A549 (cell line): ENCODE data around the gene QRICH1. TPM values are rescaled to one million over a fixed set of nuclear protein-coding genes. Genes with fewer than 3 reads are reported as not detected.

Experiments
- ATAC-seq, 2 experiments: fragments of 200-7000 bp in 1 of 2; fragments of >200 bp in 1 of 2; cut with Nextera tagmentation in 1 of 2; cut with Tn5 transposase in 1 of 2; 3 replicates each; pipeline versions ENCODE4 v1.8.0 to v1.9.1; 2018 to 2020; ENCODE audit warnings: mild to moderate bottlenecking in 1 of 2, moderate library complexity in 1 of 2
- CTCF ChIA-PET: fragments of 300-600 bp; sonication (Branson Sonifier 250); formaldehyde crosslinking; extraction: SDS; loops from one replicate; lab custom pipeline; 2021; ENCODE audit warnings: antibody characterized with exemption, inconsistent platforms; lab: Yijun Ruan, JAX
- POLR2A ChIA-PET: fragments of 350-600 bp; formaldehyde crosslinking; extraction: SDS; loops from one replicate; lab custom pipeline; 2021; ENCODE audit warnings: antibody characterized with exemption, inconsistent platforms; lab: Yijun Ruan, JAX
- DNase-seq, 2 experiments: peaks; one replicate each; pipeline versions ENCODE4 v3.0.0 to v3.0.0-alpha.2; 2011 to 2016; ENCODE audit warnings: low read depth in 1 of 2, low spot score in 1 of 2
- FAIRE-seq: peaks from 2 replicates; lab custom pipeline; 2011; peaks lifted over from hg19 to GRCh38; lab: Jason Lieb, UNC
- H3K27ac ChIP-seq, 2 experiments: fragments of >200 bp; sonication (Bioruptor Twin); formaldehyde crosslinking; 3 replicates each; pipeline ENCODE4 v1.5.1; 2016 to 2017
- H3K4me1 ChIP-seq: fragments of >200 bp; sonication (Bioruptor Twin); formaldehyde crosslinking; 3 replicates; pipeline ENCODE4 v1.6.1; 2016
- H3K4me2 ChIP-seq: fragments of >200 bp; sonication (Bioruptor Twin); formaldehyde crosslinking; 3 replicates; pipeline ENCODE4 v1.6.1; 2016
- H3K4me3 ChIP-seq: fragments of >200 bp; sonication (Bioruptor Twin); formaldehyde crosslinking; 3 replicates; pipeline ENCODE4 v1.5.1; 2016
- H3K9me3 ChIP-seq: fragments of >200 bp; sonication (Bioruptor Twin); formaldehyde crosslinking; 3 replicates; pipeline ENCODE4 v1.6.1; 2016
- E2F6 ChIP-seq: IDR thresholded peaks from 2 replicates; pipeline ENCODE4 v1.6.1; 2012; ENCODE audit warnings: low read depth, borderline replicate concordance
- FOSB ChIP-seq: fragments of 250-450 bp; sonication (Bioruptor Pico); IDR thresholded peaks from 2 replicates; pipeline ENCODE4 v1.5.0; 2020; ENCODE audit warnings: mild to moderate bottlenecking, moderate library complexity
- FOSL2 ChIP-seq, 2 experiments: fragments of 450-650 bp in 1 of 2; fragments of >200 bp in 1 of 2; sonication (Bioruptor Twin) in 1 of 2; formaldehyde crosslinking; IDR thresholded peaks; 2 replicates each; pipeline versions ENCODE4 v1.5.0 to v1.6.1; 2016 to 2020; ENCODE audit warnings: mild to moderate bottlenecking in 1 of 2, moderate library complexity in 1 of 2
- FOXS1 ChIP-seq: fragments of 250-450 bp; sonication (Bioruptor Pico); IDR thresholded peaks from 2 replicates; pipeline ENCODE4 v1.5.0; 2020; ENCODE audit warnings: mild to moderate bottlenecking, moderate library complexity
- HES2 ChIP-seq: fragments of >200 bp; sonication (Bioruptor Twin); formaldehyde crosslinking; IDR thresholded peaks from 2 replicates; pipeline ENCODE4 v1.6.1; 2016
- JUN ChIP-seq, 2 experiments: fragments of >200 bp; sonication (Bioruptor Twin); formaldehyde crosslinking; IDR thresholded peaks; 2 replicates in 1 of 2; 3 replicates in 1 of 2; pipeline ENCODE4 v1.6.1; 2016 to 2017
- MAX ChIP-seq: IDR thresholded peaks from 2 replicates; pipeline ENCODE4 v1.6.1; 2012
- PBX3 ChIP-seq: IDR thresholded peaks from 2 replicates; pipeline ENCODE4 v1.6.1; 2012
- PHF8 ChIP-seq: fragments of 200-600 bp; sonication (generic); IDR thresholded peaks from 2 replicates; pipeline ENCODE4 v1.6.1; 2016; ENCODE audit warnings: low read depth, mild to moderate bottlenecking, antibody characterized with exemption, moderate library complexity, borderline replicate concordance
- POLR2A ChIP-seq: IDR thresholded peaks from 2 replicates; pipeline ENCODE4 v1.6.1; 2012; ENCODE audit warnings: mild to moderate bottlenecking, low read length
- POLR2AphosphoS2 ChIP-seq: conservative IDR thresholded peaks from 2 replicates; pipeline ENCODE4 v1.6.1; 2012; ENCODE audit warnings: low read length, improper control_type of control experiment, inconsistent platforms
- RAD21 ChIP-seq, 2 experiments: fragments of >200 bp in 1 of 2; sonication (Bioruptor Twin) in 1 of 2; formaldehyde crosslinking in 1 of 2; IDR thresholded peaks in 1 of 2; conservative IDR thresholded peaks in 1 of 2; 2 replicates in 1 of 2; 3 replicates in 1 of 2; pipeline ENCODE4 v1.6.1; 2012 to 2018; ENCODE audit warnings: inconsistent platforms in 1 of 2
- USF2 ChIP-seq: fragments of 450-650 bp; IDR thresholded peaks from 2 replicates; pipeline ENCODE4 v1.6.1; 2014; ENCODE audit warnings: antibody characterized with exemption
- WGBS: methylation state at CpG from one replicate; pipeline ENCODE4 v1.1.6; 2017; ENCODE audit errors: missing lambda C conversion rate; 5-methylcytosine and 5-hydroxymethylcytosine counted together
- polyA plus RNA-seq, 4 experiments: library from polyadenylated mRNA; depleted of rRNA in 3 of 4; stranded (reverse); fragments of >200 nt; fragmentation: RNase III in 1 of 4; extraction: RNeasy Plus Mini Kit Qiagen cat#74134 plus additional on column Dnase treatment in 1 of 4; gene quantifications; 2 replicates in 3 of 4; 3 replicates in 1 of 4; pipeline ENCODE4 v1.2.3, GENCODE V29; 2011 to 2017

The QRICH1 gene
- polyA plus RNA-seq, 2 of the 4 experiments (the other 2 are of a cell fraction) = 47.9 to 53.8 TPM

- TF ChIP-seq MAX = peak; percentile 20; the same call in 1 of the 2 replicates
- no peak for TF ChIP-seq USF2
- no peak for TF ChIP-seq FOXS1 (CRISPR knock-in tag)
- TF ChIP-seq FOSL2 (IDR thresholded peaks at IDR 0.05) = no peak
- no peak for TF ChIP-seq FOSL2 (CRISPR knock-in tag; IDR thresholded peaks at IDR 0.05)
- H3K9me3 ChIP-seq = no peaks in the 10 kb centered on the region
- CTCF ChIA-PET = interaction anchor here (0.8 to 30.1 kb wide), 6 partner anchors 8 to 29 kb away, joined by 3 to 385 read pairs (median 14); partner anchors contain the start of genes P4HTM and WDR6
- no peak for FAIRE-seq
- H3K4me2 ChIP-seq = peak overlapping the region; percentile 73
- no peak for DNase-seq
- peaks cover 28% of the 10 kb centered on the region for H3K4me1 ChIP-seq
- POLR2A ChIA-PET = interaction anchor here (0.6 to 4.6 kb wide), 7 partner anchors 8 to 319 kb away, joined by 3 to 57 read pairs (median 14); partner anchors contain the start of genes IMPDH2, P4HTM, QRICH1 and WDR6
- peak overlapping the region; percentile 76 for H3K4me3 ChIP-seq
- no peak for ATAC-seq
- WGBS = 27% methylated on average over 5 of the region's 12 CpGs
- peak overlapping the region; percentile 86 to 100 for H3K27ac ChIP-seq
Measured at GRCh38 chr3:49019941-49020329, 73.9 kb downstream of the QRICH1 start.

- ChIA-PET POLR2A (interaction anchor here (0.7 to 3.3 kb wide), 2 partner anchors 12 to 75 kb away, joined by 3 to 26 read pairs; partner anchors contain the start of genes QRICH1 and WDR6), CTCF (interaction anchor here (8.1 to 30.1 kb wide), 2 partner anchors 11 to 27 kb away, joined by 65 to 385 read pairs; partner anchors contain the start of genes P4HTM and WDR6)
- Histone ChIP-seq H3K9me3 (no peaks in the 10 kb centered on the region), H3K4me2 (peak overlapping the region; percentile 73), H3K4me3 (peak overlapping the region; percentile 84), H3K4me1 (peaks cover 25% of the 10 kb centered on the region), H3K27ac (peak overlapping the region; percentile 83 to 93)
- 4% methylated on average over 9 of the region's 18 CpGs for WGBS
- FAIRE-seq (no peak), DNase-seq (no peak), ATAC-seq (no peak)
- TF ChIP-seq JUN (IDR thresholded peaks at IDR 0.05) (0 out of 5 replicates have a peak, but pooled peaks have one; percentile 17 to 49), FOSB (CRISPR knock-in tag) (no peak), POLR2AphosphoS2 (no peak), PHF8 (peak; percentile 8)
Measured at GRCh38 chr3:49018707-49019006, 75.2 kb downstream of the QRICH1 start.

GRCh38 chr3:49017971-49018706, 75.7 kb downstream of the QRICH1 start, which contains the start of gene DALRD3:
TSS of gene DALRD3 (minus strand) at chr3:49018580. CDS start at chr3:49018564, 16 bp downstream.
- ChIA-PET CTCF (interaction anchor here (8.1 to 30.1 kb wide), 2 partner anchors 10 to 27 kb away, joined by 65 to 385 read pairs; partner anchors contain the start of genes P4HTM and WDR6), POLR2A (interaction anchor here (0.5 to 3.3 kb wide), 7 partner anchors 11 to 808 kb away, joined by 3 to 26 read pairs (median 3); partner anchors contain the start of genes P4HTM, QRICH1, USP19 and WDR6)
- TF ChIP-seq RAD21 (conservative IDR thresholded peaks at IDR 0.05 in 1 of 2, IDR thresholded peaks at IDR 0.05 in 1 of 2) (no peak), E2F6 (peak; percentile 42; the same call in 1 of the 2 replicates), HES2 (no peak), JUN (IDR thresholded peaks at IDR 0.05) (peak; percentile 14 to 79; a peak in 3 of 5 replicates), MAX (peak; percentile 54; the same call in 1 of the 2 replicates), POLR2A (peak; percentile 40), PHF8 (peak; percentile 73), PBX3 (peak; percentile 47; the same call in 1 of the 2 replicates)
- DNase-seq (peak; percentile 33 to 72), FAIRE-seq (no peak), ATAC-seq (peak; percentile 15 to 57; a peak in 3 of 6 replicates)
- WGBS = 3% methylated on average over 36 of the region's 85 CpGs
- Histone ChIP-seq H3K4me1 (peaks cover 20% of the 10 kb centered on the region), H3K27ac (peak within 1 kb of the TSS; percentile 83 to 93), H3K9me3 (no peaks in the 10 kb centered on the region), H3K4me2 (peak within 1 kb of the TSS; percentile 73), H3K4me3 (peak within 1 kb of the TSS; percentile 84)
